SK-N-SH (cell line): Measurements from ENCODE around the gene SOX13. TPM values are rescaled to one million over a fixed set of nuclear protein-coding genes. Genes with fewer than 3 reads are reported as not detected.
A peak's percentile ranks its signal among the peaks of the same experiment; 100 is the strongest.

Experiments
- CHD2 ChIP-seq: fragments of 150-350 bp; IDR thresholded peaks from 2 replicates; pipeline ENCODE4 v1.6.1; 2018; ENCODE audit warnings: low read length; ENCODE audit not compliant: partially characterized antibody
- ELF1 ChIP-seq: IDR thresholded peaks from 2 replicates; pipeline ENCODE4 v1.4.0; 2012
- EP300 ChIP-seq, 2 experiments: IDR thresholded peaks; 2 replicates each; pipeline versions ENCODE4 v1.4.0 to v1.6.1; 2012; ENCODE audit warnings: borderline replicate concordance in 1 of 2, low read depth in 1 of 2, low read length in 1 of 2
- FOSL2 ChIP-seq: IDR thresholded peaks from 2 replicates; pipeline ENCODE4 v1.4.0; 2012; ENCODE audit warnings: low read depth, mild to moderate bottlenecking, moderate library complexity, borderline replicate concordance
- FOXJ3 ChIP-seq: sonication (generic); formaldehyde crosslinking; IDR thresholded peaks from 2 replicates; pipeline ENCODE4 v1.5.1; 2020; ENCODE audit warnings: mild to moderate bottlenecking, missing genetic modification reagents
- FOXM1 ChIP-seq: IDR thresholded peaks from 2 replicates; pipeline ENCODE4 v1.4.0; 2012; ENCODE audit warnings: low read depth, mild to moderate bottlenecking
- GABPA ChIP-seq: IDR thresholded peaks from 2 replicates; pipeline ENCODE4 v1.4.0; 2012; ENCODE audit warnings: low read depth, mild to moderate bottlenecking
- JUND ChIP-seq: IDR thresholded peaks from 2 replicates; pipeline ENCODE4 v1.4.0; 2012
- MXI1 ChIP-seq: IDR thresholded peaks from 2 replicates; pipeline ENCODE4 v1.6.1; 2012; ENCODE audit warnings: mild to moderate bottlenecking, low read depth, low read length, improper control_type of control experiment
- NFIC ChIP-seq: IDR thresholded peaks from 2 replicates; pipeline ENCODE4 v1.4.0; 2012; ENCODE audit warnings: borderline replicate concordance
- NRF1 ChIP-seq: IDR thresholded peaks from 2 replicates; pipeline ENCODE4 v1.6.1; 2012; ENCODE audit warnings: low read depth, mild to moderate bottlenecking, low read length
- POLR2AphosphoS5 ChIP-seq: IDR thresholded peaks from 2 replicates; pipeline ENCODE4 v1.6.1; 2012; ENCODE audit warnings: low read depth, low read length
- RAD21 ChIP-seq: IDR thresholded peaks from 2 replicates; pipeline ENCODE4 v1.6.1; 2012; ENCODE audit warnings: mild to moderate bottlenecking, low read length
- RCOR1 ChIP-seq: fragments of 150-350 bp; IDR thresholded peaks from 2 replicates; pipeline ENCODE4 v1.6.1; 2017; ENCODE audit warnings: antibody characterized with exemption, low read length
- RXRA ChIP-seq: IDR thresholded peaks from 2 replicates; pipeline ENCODE4 v1.4.0; 2012; ENCODE audit warnings: low read depth, mild to moderate bottlenecking, borderline replicate concordance
- TAF1 ChIP-seq: IDR thresholded peaks from 2 replicates; pipeline ENCODE4 v1.6.1; 2012; ENCODE audit warnings: low read depth, mild to moderate bottlenecking, low read length, moderate library complexity, borderline replicate concordance
- TCF12 ChIP-seq: IDR thresholded peaks from 2 replicates; pipeline ENCODE4 v1.4.0; 2012
- TEAD4 ChIP-seq: IDR thresholded peaks from 2 replicates; pipeline ENCODE4 v1.4.0; 2012; ENCODE audit warnings: mild to moderate bottlenecking, borderline replicate concordance; ENCODE audit not compliant: insufficient read depth
- USF1 ChIP-seq: IDR thresholded peaks from 2 replicates; pipeline ENCODE4 v1.4.0; 2012; ENCODE audit warnings: low read depth, borderline replicate concordance
- polyA plus RNA-seq, 3 experiments: library from polyadenylated mRNA; depleted of rRNA; stranded (reverse); fragments of >200 nt; gene quantifications; 2 replicates each; pipeline ENCODE4 v1.2.3, GENCODE V29; 2012
- TF ChIP-seq, protein P1 (sequence below): fragments of 200-600 bp; sonication (generic); IDR thresholded peaks from 2 replicates; pipeline ENCODE4 v1.6.1; 2017; ENCODE audit warnings: antibody characterized with exemption, mild to moderate bottlenecking, moderate library complexity
- TF ChIP-seq, protein P2 (sequence below): IDR thresholded peaks from 2 replicates; pipeline ENCODE4; 2012
- TF ChIP-seq, protein P3 (sequence below): IDR thresholded peaks from 2 replicates; pipeline ENCODE4 v1.4.0; 2012; ENCODE audit warnings: low read depth, borderline replicate concordance

SOX13 gene
- polyA plus RNA-seq, 1 of the 3 experiments (the other 2 are of a cell fraction): 10.6 TPM

DNA sequence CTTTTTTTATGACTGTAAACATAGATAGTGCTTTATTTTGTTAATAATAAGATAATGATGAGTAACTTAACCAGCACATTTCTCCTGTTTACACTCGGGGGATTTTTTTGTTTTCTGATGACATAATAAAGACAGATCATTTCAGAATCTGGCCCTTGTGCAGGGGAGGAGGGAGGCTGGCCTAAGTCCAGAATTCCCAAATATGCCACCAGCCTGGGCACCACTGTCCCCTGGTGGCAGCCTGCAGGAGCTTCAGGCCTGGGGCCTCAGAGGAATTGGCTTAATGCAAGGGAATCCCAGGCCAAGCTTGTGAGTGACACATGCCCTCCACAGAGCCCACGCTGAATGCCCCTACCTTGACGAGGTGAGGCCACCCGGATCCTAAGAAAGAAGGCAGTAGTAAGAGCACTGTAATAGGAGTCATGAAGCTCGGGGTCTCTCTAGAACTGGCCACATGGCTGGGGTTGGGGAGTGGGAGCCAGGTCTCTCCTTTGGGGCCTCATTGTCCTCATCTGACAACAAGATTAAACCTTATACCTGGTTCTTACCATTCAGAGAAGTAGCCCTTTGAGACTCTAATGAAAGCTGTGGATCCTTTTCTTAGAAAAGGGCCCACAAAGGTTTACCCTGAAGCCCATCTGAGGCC lies 54.8 kb downstream of the SOX13 start (continued):
- TF ChIP-seq FOSL2: no peak
- peak; percentile 90 for TF ChIP-seq RAD21
- TF ChIP-seq NFIC: peak; percentile 86
- TF ChIP-seq USF1: no peak
- peak; percentile 25; the same call in 1 of the 2 replicates for TF ChIP-seq MXI1
- TF ChIP-seq, protein P1, sequence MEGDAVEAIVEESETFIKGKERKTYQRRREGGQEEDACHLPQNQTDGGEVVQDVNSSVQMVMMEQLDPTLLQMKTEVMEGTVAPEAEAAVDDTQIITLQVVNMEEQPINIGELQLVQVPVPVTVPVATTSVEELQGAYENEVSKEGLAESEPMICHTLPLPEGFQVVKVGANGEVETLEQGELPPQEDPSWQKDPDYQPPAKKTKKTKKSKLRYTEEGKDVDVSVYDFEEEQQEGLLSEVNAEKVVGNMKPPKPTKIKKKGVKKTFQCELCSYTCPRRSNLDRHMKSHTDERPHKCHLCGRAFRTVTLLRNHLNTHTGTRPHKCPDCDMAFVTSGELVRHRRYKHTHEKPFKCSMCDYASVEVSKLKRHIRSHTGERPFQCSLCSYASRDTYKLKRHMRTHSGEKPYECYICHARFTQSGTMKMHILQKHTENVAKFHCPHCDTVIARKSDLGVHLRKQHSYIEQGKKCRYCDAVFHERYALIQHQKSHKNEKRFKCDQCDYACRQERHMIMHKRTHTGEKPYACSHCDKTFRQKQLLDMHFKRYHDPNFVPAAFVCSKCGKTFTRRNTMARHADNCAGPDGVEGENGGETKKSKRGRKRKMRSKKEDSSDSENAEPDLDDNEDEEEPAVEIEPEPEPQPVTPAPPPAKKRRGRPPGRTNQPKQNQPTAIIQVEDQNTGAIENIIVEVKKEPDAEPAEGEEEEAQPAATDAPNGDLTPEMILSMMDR: peak; percentile 99
- TF ChIP-seq JUND: no peak
- TF ChIP-seq, protein P2, sequence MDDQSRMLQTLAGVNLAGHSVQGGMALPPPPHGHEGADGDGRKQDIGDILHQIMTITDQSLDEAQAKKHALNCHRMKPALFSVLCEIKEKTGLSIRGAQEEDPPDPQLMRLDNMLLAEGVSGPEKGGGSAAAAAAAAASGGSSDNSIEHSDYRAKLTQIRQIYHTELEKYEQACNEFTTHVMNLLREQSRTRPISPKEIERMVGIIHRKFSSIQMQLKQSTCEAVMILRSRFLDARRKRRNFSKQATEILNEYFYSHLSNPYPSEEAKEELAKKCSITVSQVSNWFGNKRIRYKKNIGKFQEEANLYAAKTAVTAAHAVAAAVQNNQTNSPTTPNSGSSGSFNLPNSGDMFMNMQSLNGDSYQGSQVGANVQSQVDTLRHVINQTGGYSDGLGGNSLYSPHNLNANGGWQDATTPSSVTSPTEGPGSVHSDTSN: peak; percentile 42; the same call in 1 of the 2 replicates
- TF ChIP-seq, protein P3, sequence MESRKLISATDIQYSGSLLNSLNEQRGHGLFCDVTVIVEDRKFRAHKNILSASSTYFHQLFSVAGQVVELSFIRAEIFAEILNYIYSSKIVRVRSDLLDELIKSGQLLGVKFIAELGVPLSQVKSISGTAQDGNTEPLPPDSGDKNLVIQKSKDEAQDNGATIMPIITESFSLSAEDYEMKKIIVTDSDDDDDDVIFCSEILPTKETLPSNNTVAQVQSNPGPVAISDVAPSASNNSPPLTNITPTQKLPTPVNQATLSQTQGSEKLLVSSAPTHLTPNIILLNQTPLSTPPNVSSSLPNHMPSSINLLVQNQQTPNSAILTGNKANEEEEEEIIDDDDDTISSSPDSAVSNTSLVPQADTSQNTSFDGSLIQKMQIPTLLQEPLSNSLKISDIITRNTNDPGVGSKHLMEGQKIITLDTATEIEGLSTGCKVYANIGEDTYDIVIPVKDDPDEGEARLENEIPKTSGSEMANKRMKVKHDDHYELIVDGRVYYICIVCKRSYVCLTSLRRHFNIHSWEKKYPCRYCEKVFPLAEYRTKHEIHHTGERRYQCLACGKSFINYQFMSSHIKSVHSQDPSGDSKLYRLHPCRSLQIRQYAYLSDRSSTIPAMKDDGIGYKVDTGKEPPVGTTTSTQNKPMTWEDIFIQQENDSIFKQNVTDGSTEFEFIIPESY: no peak
- TF ChIP-seq FOXJ3: no peak
- TF ChIP-seq TAF1: no peak; the same call in 1 of the 2 replicates
- TF ChIP-seq RXRA: no peak
- TF ChIP-seq EP300 (IDR thresholded peaks at IDR 0.05; ENCODE audit: borderline replicate concordance in 1 of 2, low read depth in 1 of 2, low read length in 1 of 2): no peak
- no peak for TF ChIP-seq POLR2AphosphoS5
- no peak for TF ChIP-seq TCF12
- TF ChIP-seq RCOR1: no peak
- TF ChIP-seq TEAD4: no peak
- TF ChIP-seq NRF1: no peak
- no peak for TF ChIP-seq ELF1
- no peak for TF ChIP-seq FOXM1
- no peak for TF ChIP-seq GABPA
- peak; percentile 8 for TF ChIP-seq CHD2
- TF ChIP-seq, all 33 proteins: peak for 9
